SK-N-SH treated with all-trans-retinoic acid at 6 μM for 48 hours (cell line): ENCODE measurements around the gene STIMATE.

Experiments
- ARNTL ChIP-seq: fragments of 450-650 bp; formaldehyde crosslinking; IDR thresholded peaks from 2 replicates; pipeline ENCODE4 v1.5.0; 2020; ENCODE audit warnings: low read depth, mild to moderate bottlenecking, moderate library complexity, borderline replicate concordance
- BACH2 ChIP-seq: fragments of 250-450 bp; sonication (Bioruptor Pico); IDR thresholded peaks from 2 replicates; pipeline ENCODE4 v1.9.0; 2021; ENCODE audit warnings: mild to moderate bottlenecking, borderline replicate concordance
- CSDC2 ChIP-seq: fragments of 250-450 bp; sonication (Bioruptor Pico); IDR thresholded peaks from 2 replicates; pipeline ENCODE4 v1.5.0; 2020; ENCODE audit warnings: mild to moderate bottlenecking, moderate library complexity
- CSRNP3 ChIP-seq: fragments of 250-450 bp; sonication (Bioruptor Pico); IDR thresholded peaks from 2 replicates; pipeline ENCODE4 v1.5.1; 2021; ENCODE audit warnings: mild to moderate bottlenecking, moderate library complexity
- ISL1 ChIP-seq: fragments of 250-450 bp; sonication (Bioruptor Pico); IDR thresholded peaks from 2 replicates; pipeline ENCODE4 v2.1.2; 2022; ENCODE audit warnings: mild to moderate bottlenecking, moderate library complexity
- PATZ1 ChIP-seq: fragments of 250-450 bp; sonication (Bioruptor Pico); IDR thresholded peaks from 2 replicates; pipeline ENCODE4 v1.8.0; 2020; ENCODE audit warnings: mild to moderate bottlenecking, moderate library complexity, borderline replicate concordance
- PPARA ChIP-seq: fragments of 250-450 bp; sonication (Bioruptor Pico); IDR thresholded peaks from 2 replicates; pipeline ENCODE4 v1.5.0; 2020; ENCODE audit warnings: mild to moderate bottlenecking, borderline replicate concordance
- ZNF8 ChIP-seq: fragments of 450-650 bp; formaldehyde crosslinking; IDR thresholded peaks from 2 replicates; pipeline ENCODE4 v1.5.0; 2020; ENCODE audit warnings: mild to moderate bottlenecking, moderate library complexity

- no peak for TF ChIP-seq ZNF8
- TF ChIP-seq PPARA (CRISPR knock-in tag) = no peak
- no peak for TF ChIP-seq ARNTL (CRISPR knock-in tag)
- TF ChIP-seq PATZ1 (CRISPR knock-in tag) = no peak
- no peak for TF ChIP-seq CSRNP3
- no peak for TF ChIP-seq CSDC2 (CRISPR knock-in tag)
- TF ChIP-seq ISL1 = no peak
- no peak for TF ChIP-seq BACH2 (CRISPR knock-in tag)
Measured at GRCh38 chr3:52865994-52866393, 31.4 kb downstream of the STIMATE start.
